ENCODE measurements around the gene NT5DC1. TPM values are rescaled to one million over a fixed set of nuclear protein-coding genes. Genes with fewer than 3 reads are reported as not detected.

NT5DC1 gene
- total and polyA plus RNA-seq, 4 donors, result 8.6 to 49.0 (median 22.1) TPM

DNA sequence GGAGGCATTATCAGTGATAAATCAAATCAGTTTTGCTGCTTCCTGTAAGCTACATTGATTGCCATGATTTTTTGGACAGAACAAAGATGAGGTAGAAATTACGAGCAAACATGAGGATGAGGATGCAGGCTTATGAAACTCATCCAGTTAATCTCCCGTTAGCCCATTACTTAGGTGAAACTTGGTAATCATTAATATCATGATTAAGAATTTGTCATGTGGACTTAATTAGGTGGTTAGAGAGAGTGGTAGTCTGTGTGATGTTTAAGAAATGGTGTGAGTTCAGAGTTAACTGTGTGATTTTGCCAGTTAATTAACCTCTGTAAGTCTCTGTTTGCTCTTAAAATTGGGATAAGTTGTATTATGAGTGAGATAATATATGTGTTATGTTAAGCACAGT, 91.2 kb downstream of the NT5DC1 start:
- H3K9ac ChIP-seq (ENCODE audit: insufficient read depth in 1 of 2, low read length in 2 of 2), result no peak overlapping the region
- WGBS, 2 donors, result 93 to 98% methylated on average over 2 of the region's 2 CpGs
- DNase-seq (no peak), ATAC-seq (ENCODE audit: insufficient read depth, low FRiP score) (no peak)
- TF ChIP-seq, protein P1, sequence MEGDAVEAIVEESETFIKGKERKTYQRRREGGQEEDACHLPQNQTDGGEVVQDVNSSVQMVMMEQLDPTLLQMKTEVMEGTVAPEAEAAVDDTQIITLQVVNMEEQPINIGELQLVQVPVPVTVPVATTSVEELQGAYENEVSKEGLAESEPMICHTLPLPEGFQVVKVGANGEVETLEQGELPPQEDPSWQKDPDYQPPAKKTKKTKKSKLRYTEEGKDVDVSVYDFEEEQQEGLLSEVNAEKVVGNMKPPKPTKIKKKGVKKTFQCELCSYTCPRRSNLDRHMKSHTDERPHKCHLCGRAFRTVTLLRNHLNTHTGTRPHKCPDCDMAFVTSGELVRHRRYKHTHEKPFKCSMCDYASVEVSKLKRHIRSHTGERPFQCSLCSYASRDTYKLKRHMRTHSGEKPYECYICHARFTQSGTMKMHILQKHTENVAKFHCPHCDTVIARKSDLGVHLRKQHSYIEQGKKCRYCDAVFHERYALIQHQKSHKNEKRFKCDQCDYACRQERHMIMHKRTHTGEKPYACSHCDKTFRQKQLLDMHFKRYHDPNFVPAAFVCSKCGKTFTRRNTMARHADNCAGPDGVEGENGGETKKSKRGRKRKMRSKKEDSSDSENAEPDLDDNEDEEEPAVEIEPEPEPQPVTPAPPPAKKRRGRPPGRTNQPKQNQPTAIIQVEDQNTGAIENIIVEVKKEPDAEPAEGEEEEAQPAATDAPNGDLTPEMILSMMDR (IDR thresholded peaks at IDR 0.05; ENCODE audit: control extremely low read depth, extremely low read depth), result no peak
- no peak overlapping the region for H3K4me3 ChIP-seq
- no peaks in the 10 kb centered on the region for H3K27me3 ChIP-seq (ENCODE audit: control insufficient read depth in 3 of 3, insufficient read depth in 3 of 3, low read length in 2 of 3)
- H3K4me1 ChIP-seq (ENCODE audit: control insufficient read depth in 5 of 5, insufficient read depth in 5 of 5, low read length in 5 of 5), result peaks cover 3 to 34% (median 6%) of the 10 kb centered on the region in 5 donors
- no peak overlapping the region for H3K27ac ChIP-seq (ENCODE audit: low read depth in 1 of 2, low read length in 1 of 2)
- no peaks in the 10 kb centered on the region for H3K36me3 ChIP-seq (ENCODE audit: control insufficient read depth in 4 of 4, insufficient read depth in 4 of 4, low read length in 4 of 4)
- H3K9me3 ChIP-seq (ENCODE audit: control insufficient read depth in 4 of 4, insufficient read depth in 3 of 4, low read length in 3 of 4), result no peaks in the 10 kb centered on the region

GRCh38 chr6:116192786-116193185, 92.1 kb downstream of the NT5DC1 start:
- WGBS, 2 donors, result 56 to 65% methylated on average over 3 of the region's 3 CpGs
- no peak for ATAC-seq (ENCODE audit: insufficient read depth, low FRiP score)
- H3K27me3 ChIP-seq (ENCODE audit: control insufficient read depth in 3 of 3, insufficient read depth in 3 of 3, low read length in 2 of 3), result no peaks in the 10 kb centered on the region
- no peaks in the 10 kb centered on the region for H3K36me3 ChIP-seq (ENCODE audit: control insufficient read depth in 4 of 4, insufficient read depth in 4 of 4, low read length in 4 of 4)
- no peak overlapping the region for H3K9ac ChIP-seq (ENCODE audit: insufficient read depth in 1 of 2, low read length in 2 of 2)
- TF ChIP-seq, protein P1 (IDR thresholded peaks at IDR 0.05; ENCODE audit: control extremely low read depth, extremely low read depth), result no peak
- DNase-seq, result peak in 2 of 3 donors; percentile 38 to 53
- H3K4me1 ChIP-seq (ENCODE audit: control insufficient read depth in 5 of 5, insufficient read depth in 5 of 5, low read length in 5 of 5), result peaks cover 3 to 34% (median 7%) of the 10 kb centered on the region in 5 donors
- H3K4me3 ChIP-seq, result no peak overlapping the region
- no peaks in the 10 kb centered on the region for H3K9me3 ChIP-seq (ENCODE audit: control insufficient read depth in 4 of 4, insufficient read depth in 3 of 4, low read length in 3 of 4)
- H3K27ac ChIP-seq (ENCODE audit: low read depth in 1 of 2, low read length in 1 of 2), result no peak overlapping the region

GRCh38 chr6:116196841-116197240, 96.2 kb downstream of the NT5DC1 start:
- no peak for ATAC-seq (ENCODE audit: insufficient read depth, low FRiP score)
- Histone ChIP-seq H3K4me3 (no peak overlapping the region), H3K9me3 (ENCODE audit: control insufficient read depth in 4 of 4, insufficient read depth in 3 of 4, low read length in 3 of 4) (no peaks in the 10 kb centered on the region), H3K27me3 (ENCODE audit: control insufficient read depth in 3 of 3, insufficient read depth in 3 of 3, low read length in 2 of 3) (no peaks in the 10 kb centered on the region), H3K9ac (ENCODE audit: insufficient read depth in 1 of 2, low read length in 2 of 2) (no peak overlapping the region), H3K27ac (ENCODE audit: low read depth in 1 of 2, low read length in 1 of 2) (no peak overlapping the region), H3K4me1 (ENCODE audit: control insufficient read depth in 5 of 5, insufficient read depth in 5 of 5, low read length in 5 of 5) (peaks cover 0 to 32% (median 14%) of the 10 kb centered on the region in 5 donors), H3K36me3 (ENCODE audit: control insufficient read depth in 4 of 4, insufficient read depth in 4 of 4, low read length in 4 of 4) (no peaks in the 10 kb centered on the region)
- whole genome bisulfite sequencing, 2 donors, result 77 to 81% methylated on average over 3 of the region's 3 CpGs
- DNase-seq, result no peak
- TF ChIP-seq, protein P1 (IDR thresholded peaks at IDR 0.05; ENCODE audit: control extremely low read depth, extremely low read depth), result no peak

GRCh38 chr6:116200619-116201249, 100.1 kb downstream of the NT5DC1 start:
- Histone ChIP-seq H3K9ac (ENCODE audit: insufficient read depth in 1 of 2, low read length in 2 of 2) (no peak overlapping the region), H3K27ac (ENCODE audit: low read depth in 1 of 2, low read length in 1 of 2) (no peak overlapping the region), H3K27me3 (ENCODE audit: control insufficient read depth in 3 of 3, insufficient read depth in 3 of 3, low read length in 2 of 3) (no peaks in the 10 kb centered on the region), H3K36me3 (ENCODE audit: control insufficient read depth in 4 of 4, insufficient read depth in 4 of 4, low read length in 4 of 4) (no peaks in the 10 kb centered on the region), H3K9me3 (ENCODE audit: control insufficient read depth in 4 of 4, insufficient read depth in 3 of 4, low read length in 3 of 4) (no peaks in the 10 kb centered on the region), H3K4me1 (ENCODE audit: control insufficient read depth in 5 of 5, insufficient read depth in 5 of 5, low read length in 5 of 5) (peaks cover 0 to 41% (median 11%) of the 10 kb centered on the region in 5 donors), H3K4me3 (no peak overlapping the region)
- TF ChIP-seq, protein P1 (IDR thresholded peaks at IDR 0.05; ENCODE audit: control extremely low read depth, extremely low read depth), result no peak
- WGBS, 2 donors, result 66 to 80% methylated on average over 3 of the region's 3 CpGs
- ATAC-seq (ENCODE audit: insufficient read depth, low FRiP score) (peak; percentile 71), DNase-seq (peak in 2 of 3 donors; percentile 81 to 85)

Data from lung (tissue), 12 donors.